HG03571 (cell line): ENCODE measurements around the gene KCNQ5.
A peak's percentile ranks its signal among the peaks of the same experiment; 100 is the strongest.

Experiments used
- ATAC-seq: cut with Tn5 transposase; IDR thresholded peaks from one replicate; pipeline ENCODE4 v1.9.1; 2021; ENCODE audit not compliant: unreplicated experiment

KCNQ5 gene

GRCh38 chr6:73086726-73087125 is 464.9 kb downstream of the KCNQ5 start:
- no peak for ATAC-seq

- ATAC-seq = peak; percentile 66
Observed at GRCh38 chr6:73088138-73088813, 466.4 kb downstream of the KCNQ5 start.

GRCh38 chr6:73104921-73105320 is 483.1 kb downstream of the KCNQ5 start:
- no peak for ATAC-seq

GRCh38 chr6:73107016-73107415 is 485.2 kb downstream of the KCNQ5 start:
- ATAC-seq = no peak

- no peak for ATAC-seq
Observed at GRCh38 chr6:73108949-73109348, 487.1 kb downstream of the KCNQ5 start.

- ATAC-seq = no peak
Observed at GRCh38 chr6:73109659-73110058, 487.8 kb downstream of the KCNQ5 start.

- no peak for ATAC-seq
Observed at GRCh38 chr6:73116330-73116729, 494.5 kb downstream of the KCNQ5 start.

GRCh38 chr6:73121421-73121993 is 499.6 kb downstream of the KCNQ5 start:
- no peak for ATAC-seq

GRCh38 chr6:73123632-73124329 is 501.9 kb downstream of the KCNQ5 start:
- no peak for ATAC-seq

GRCh38 chr6:73129653-73130443 is 508.0 kb downstream of the KCNQ5 start:
- peak; percentile 79 for ATAC-seq

- ATAC-seq = no peak
Observed at GRCh38 chr6:73131706-73132105, 509.8 kb downstream of the KCNQ5 start.

- ATAC-seq = no peak
Observed at GRCh38 chr6:73134588-73134987, 512.7 kb downstream of the KCNQ5 start.

GRCh38 chr6:73139681-73140383 is 518.0 kb downstream of the KCNQ5 start:
- no peak for ATAC-seq

GRCh38 chr6:73143551-73143950 is 521.7 kb downstream of the KCNQ5 start:
- no peak for ATAC-seq

GRCh38 chr6:73144516-73144915 is 522.7 kb downstream of the KCNQ5 start:
- ATAC-seq = no peak

- ATAC-seq = no peak
Observed at GRCh38 chr6:73145690-73146089, 523.8 kb downstream of the KCNQ5 start.

- no peak for ATAC-seq
Observed at GRCh38 chr6:73151732-73152131, 529.9 kb downstream of the KCNQ5 start.

GRCh38 chr6:73152556-73152955 is 530.7 kb downstream of the KCNQ5 start:
- no peak for ATAC-seq

- ATAC-seq = no peak
Observed at GRCh38 chr6:73152966-73153757, 531.3 kb downstream of the KCNQ5 start.
